GM13976 (cell line): ENCODE measurements around the gene ZNF317.

Experiments used
- DNase-seq: peaks from one replicate; pipeline ENCODE4 v3.0.0; 2012; ENCODE audit warnings: low spot score
- in situ Hi-C: fragments of 300-500 bp; cut with MboI; formaldehyde crosslinking; loops from one replicate; pipeline ENCODE4 v1.12.0; 2022; ENCODE audit warnings: low sequenced_read_pairs, mixed read lengths, inconsistent platforms; ENCODE audit not compliant: unreplicated experiment
- TF ChIP-seq, protein P1 (sequence below): IDR thresholded peaks from 2 replicates; pipeline ENCODE4 v1.5.1; 2012; ENCODE audit warnings: borderline replicate concordance, mild to moderate bottlenecking; ENCODE audit not compliant: insufficient read depth; ENCODE audit errors: extremely low read depth, missing control alignments, control extremely low read depth

Gene ZNF317

DNA sequence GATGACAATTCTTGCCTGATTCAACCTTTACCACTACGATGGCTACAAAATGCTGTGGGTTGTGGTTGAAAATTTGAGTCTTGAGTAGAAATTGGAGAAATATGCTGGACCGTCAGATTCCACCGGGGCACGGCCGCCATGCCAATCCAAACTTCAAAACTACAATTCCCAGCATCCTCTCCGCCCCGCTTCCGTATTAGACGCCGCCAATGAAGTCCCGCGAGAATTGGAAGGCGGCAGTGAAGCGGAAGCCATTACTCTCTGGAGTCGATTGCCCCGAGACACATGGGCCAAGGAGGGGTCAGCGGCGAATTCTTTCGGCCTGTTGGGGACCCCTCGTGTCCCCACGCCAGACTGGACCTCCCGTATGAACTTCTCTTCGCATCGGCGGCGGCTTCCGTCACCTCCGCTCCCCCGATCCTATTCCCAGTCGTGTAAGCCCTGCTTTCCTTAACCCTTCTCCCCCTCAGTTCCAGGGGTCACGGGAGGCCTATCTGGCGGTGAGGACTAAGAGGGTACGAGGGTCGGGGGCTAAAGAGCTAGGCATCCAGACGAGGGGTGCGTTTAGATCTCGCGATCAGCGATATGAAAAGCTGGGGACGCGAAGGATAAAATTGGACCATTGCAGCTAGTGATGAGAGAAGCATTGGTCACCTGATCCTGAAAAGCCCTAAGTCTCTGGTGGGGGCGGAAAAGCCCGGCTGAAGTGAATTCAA lies at the start of gene ZNF317:
Gene ZNF317 (plus strand): TSS at position 239 of the 716 bp plus-strand sequence. CDS start 15,620 bp downstream, outside the sequence.
- in situ Hi-C loops = no loop called here
- peak; percentile 88 for DNase-seq
- TF ChIP-seq, protein P1, sequence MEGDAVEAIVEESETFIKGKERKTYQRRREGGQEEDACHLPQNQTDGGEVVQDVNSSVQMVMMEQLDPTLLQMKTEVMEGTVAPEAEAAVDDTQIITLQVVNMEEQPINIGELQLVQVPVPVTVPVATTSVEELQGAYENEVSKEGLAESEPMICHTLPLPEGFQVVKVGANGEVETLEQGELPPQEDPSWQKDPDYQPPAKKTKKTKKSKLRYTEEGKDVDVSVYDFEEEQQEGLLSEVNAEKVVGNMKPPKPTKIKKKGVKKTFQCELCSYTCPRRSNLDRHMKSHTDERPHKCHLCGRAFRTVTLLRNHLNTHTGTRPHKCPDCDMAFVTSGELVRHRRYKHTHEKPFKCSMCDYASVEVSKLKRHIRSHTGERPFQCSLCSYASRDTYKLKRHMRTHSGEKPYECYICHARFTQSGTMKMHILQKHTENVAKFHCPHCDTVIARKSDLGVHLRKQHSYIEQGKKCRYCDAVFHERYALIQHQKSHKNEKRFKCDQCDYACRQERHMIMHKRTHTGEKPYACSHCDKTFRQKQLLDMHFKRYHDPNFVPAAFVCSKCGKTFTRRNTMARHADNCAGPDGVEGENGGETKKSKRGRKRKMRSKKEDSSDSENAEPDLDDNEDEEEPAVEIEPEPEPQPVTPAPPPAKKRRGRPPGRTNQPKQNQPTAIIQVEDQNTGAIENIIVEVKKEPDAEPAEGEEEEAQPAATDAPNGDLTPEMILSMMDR = no peak

GRCh38 chr19:9107375-9107774 lies 32.8 kb upstream of the ZNF317 start, which contains the start of gene OR7G2:
Gene OR7G2 (minus strand): TSS chr19:9107475. CDS start chr19:9103243, 4,232 bp downstream.
- TF ChIP-seq, protein P1 = no peak
- DNase-seq = no peak
- in situ Hi-C loops = no loop called here

DNA sequence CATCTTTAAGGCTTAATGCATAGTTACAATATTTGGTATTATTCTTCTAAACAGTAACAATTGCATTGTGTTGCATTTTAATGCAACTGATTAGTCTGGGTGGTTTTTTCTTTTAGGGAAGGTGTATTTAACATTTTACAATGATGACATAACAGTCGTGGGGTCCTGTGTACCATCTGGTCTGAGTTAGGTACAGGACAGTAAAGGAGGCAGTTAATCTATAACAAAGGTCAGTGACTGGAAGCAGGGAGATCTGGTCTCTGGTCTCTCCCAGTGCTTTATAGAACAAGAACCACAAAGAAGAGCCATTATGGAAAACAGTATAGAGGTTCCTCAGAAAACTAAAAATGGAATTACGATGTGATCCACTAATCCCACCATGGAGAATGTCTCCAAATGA lies 30.2 kb upstream of the ZNF317 start:
- TF ChIP-seq, protein P1 = no peak
- in situ Hi-C loops = no loop called here
- no peak for DNase-seq

DNA sequence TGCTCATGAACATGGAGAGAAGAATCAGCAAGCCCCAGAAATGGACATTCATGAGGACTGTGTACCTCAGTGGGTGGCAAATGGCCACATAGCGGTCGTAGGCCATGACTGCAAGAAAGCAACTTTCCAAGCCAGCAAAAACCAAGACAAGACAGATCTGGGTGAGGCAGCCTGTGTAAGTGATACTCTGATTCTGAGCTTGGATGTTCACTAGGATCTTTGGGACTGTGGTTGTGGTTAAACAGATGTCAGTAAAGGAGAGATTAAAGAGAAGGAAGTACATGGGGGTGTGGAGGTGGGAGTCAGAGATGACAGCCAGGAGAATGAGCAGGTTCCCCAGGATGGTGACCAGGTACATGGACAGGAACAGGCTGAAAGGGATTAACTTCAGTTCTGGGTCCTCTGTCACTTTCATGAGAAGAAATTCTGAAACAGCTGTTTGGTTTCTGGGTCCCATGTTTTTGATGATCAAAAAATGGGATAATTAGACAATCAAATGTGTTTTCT lies 24.8 kb upstream of the ZNF317 start, which contains the start of gene OR7G1:
Gene OR7G1 (minus strand): TSS at position 457 of the 507 bp plus-strand sequence. CDS start 0 bp downstream, at position 457.
- in situ Hi-C loops = no loop called here
- DNase-seq = no peak
- TF ChIP-seq, protein P1 = no peak

GRCh38 chr19:9116547-9116946 lies 23.6 kb upstream of the ZNF317 start:
- in situ Hi-C loops = no loop called here

DNA sequence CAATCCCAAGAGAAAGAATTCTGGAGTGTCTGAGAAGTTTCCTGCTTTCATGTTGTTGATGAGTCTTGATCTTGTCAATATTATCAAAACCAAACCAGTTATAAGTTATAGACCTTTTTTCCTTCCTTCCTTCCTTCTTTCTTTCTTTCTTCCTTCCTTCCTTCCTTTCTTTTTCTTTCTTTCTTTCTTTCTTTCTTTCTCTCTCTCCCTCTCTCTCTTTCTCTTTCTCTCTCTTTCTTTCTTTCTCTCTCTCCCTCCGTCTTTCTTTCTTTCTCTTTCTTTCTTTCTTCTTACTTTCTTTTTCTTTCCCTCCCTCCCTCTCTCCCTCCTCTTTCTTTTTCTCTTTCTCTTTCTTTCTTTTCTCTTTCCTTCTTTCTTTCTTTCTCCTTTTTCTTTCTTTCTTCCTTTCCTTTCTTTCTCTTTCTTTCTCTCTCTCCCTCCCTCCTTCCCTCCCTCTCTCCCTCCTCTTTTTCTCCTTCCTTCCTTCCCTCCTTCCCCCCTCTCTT lies 13.2 kb upstream of the ZNF317 start, which contains the start of gene OR7G3:
Gene OR7G3 (minus strand): TSS at position 51 of the 506 bp plus-strand sequence. CDS start 0 bp downstream, at position 51.
- TF ChIP-seq, protein P1 = no peak
- no peak for DNase-seq
- in situ Hi-C loops = no loop called here

More at GRCh38 chr19:9116547-9116946, 23.6 kb upstream of the ZNF317 start:
- DNase-seq = no peak
- TF ChIP-seq, protein P1 = no peak
